GM12864 (cell line): ENCODE results near the gene IQGAP2.

Experiments
- DNase-seq: peaks from one replicate; pipeline ENCODE4 v3.0.0-alpha.2; 2011; ENCODE audit warnings: low read depth
- H3K4me3 ChIP-seq: 2 replicates; pipeline ENCODE4 v1.5.1; 2011; ENCODE audit warnings: mild to moderate bottlenecking, low read depth, low read length, control low read depth
- TF ChIP-seq, protein P1 (sequence below): IDR thresholded peaks from 2 replicates; pipeline ENCODE4 v1.5.1; 2011; ENCODE audit warnings: low read depth, mild to moderate bottlenecking, moderate library complexity, low read length, control low read depth, inconsistent platforms; ENCODE audit errors: missing control alignments

IQGAP2 gene

GRCh38 chr5:76710991-76711390 is 307.9 kb downstream of the IQGAP2 start:
- H3K4me3 ChIP-seq: no peak overlapping the region
- no peak for DNase-seq
- TF ChIP-seq, protein P1, sequence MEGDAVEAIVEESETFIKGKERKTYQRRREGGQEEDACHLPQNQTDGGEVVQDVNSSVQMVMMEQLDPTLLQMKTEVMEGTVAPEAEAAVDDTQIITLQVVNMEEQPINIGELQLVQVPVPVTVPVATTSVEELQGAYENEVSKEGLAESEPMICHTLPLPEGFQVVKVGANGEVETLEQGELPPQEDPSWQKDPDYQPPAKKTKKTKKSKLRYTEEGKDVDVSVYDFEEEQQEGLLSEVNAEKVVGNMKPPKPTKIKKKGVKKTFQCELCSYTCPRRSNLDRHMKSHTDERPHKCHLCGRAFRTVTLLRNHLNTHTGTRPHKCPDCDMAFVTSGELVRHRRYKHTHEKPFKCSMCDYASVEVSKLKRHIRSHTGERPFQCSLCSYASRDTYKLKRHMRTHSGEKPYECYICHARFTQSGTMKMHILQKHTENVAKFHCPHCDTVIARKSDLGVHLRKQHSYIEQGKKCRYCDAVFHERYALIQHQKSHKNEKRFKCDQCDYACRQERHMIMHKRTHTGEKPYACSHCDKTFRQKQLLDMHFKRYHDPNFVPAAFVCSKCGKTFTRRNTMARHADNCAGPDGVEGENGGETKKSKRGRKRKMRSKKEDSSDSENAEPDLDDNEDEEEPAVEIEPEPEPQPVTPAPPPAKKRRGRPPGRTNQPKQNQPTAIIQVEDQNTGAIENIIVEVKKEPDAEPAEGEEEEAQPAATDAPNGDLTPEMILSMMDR: no peak

- no peak for DNase-seq
- TF ChIP-seq, protein P1: no peak
- H3K4me3 ChIP-seq: peak overlapping the region; percentile 78
These were observed 311.8 kb downstream of the IQGAP2 start for GRCh38 chr5:76714751-76715485.

DNA sequence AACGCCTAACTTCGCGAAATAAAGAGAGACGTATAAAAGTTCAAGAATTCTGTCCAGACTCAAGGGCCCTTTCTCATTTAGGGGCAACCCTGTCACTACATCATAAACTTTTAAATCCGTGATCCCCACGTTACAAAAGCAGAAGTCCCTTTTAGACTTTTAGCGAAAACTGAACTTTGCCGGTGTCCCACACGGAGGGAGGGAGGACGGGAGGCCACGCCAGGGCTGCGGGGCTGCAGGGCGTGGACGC is 312.3 kb downstream of the IQGAP2 start:
- TF ChIP-seq, protein P1: no peak
- no peak for DNase-seq
- peak overlapping the region; percentile 78 for H3K4me3 ChIP-seq

DNA sequence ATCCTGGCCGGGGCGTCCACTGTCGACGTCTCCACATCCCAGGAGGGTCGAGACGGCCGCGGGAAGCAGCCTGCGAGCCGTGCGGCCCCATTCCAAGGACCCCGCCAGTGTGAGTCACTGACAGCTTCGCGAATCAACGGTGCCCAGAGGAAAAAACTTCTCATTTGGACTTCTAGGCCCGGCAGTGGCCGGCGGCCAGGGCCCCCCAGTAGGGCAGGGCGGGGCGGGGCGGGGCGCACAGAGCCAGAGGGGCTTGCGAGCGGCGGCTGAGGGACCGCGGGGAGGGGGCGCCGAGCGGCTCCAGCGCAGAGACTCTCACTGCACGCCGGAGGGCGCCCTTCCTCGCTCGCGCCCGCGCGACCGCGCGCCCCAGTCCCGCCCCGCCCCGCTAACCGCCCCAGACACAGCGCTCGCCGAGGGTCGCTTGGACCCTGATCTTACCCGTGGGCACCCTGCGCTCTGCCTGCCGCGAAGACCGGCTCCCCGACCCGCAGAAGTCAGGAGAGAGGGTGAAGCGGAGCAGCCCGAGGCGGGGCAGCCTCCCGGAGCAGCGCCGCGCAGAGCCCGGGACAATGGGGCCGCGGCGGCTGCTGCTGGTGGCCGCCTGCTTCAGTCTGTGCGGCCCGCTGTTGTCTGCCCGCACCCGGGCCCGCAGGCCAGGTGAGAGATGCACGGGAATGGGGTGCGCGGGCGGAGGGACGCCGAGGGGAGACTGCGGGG is 312.8 kb downstream of the IQGAP2 start, which contains the start of gene F2R:
F2R (plus strand) TSS at position 391 of the 720 bp plus-strand sequence; CDS start at position 573, 182 bp downstream.
- H3K4me3 ChIP-seq: peak within 1 kb of the TSS; percentile 78
- DNase-seq: no peak
- TF ChIP-seq, protein P1: peak; percentile 54

DNA sequence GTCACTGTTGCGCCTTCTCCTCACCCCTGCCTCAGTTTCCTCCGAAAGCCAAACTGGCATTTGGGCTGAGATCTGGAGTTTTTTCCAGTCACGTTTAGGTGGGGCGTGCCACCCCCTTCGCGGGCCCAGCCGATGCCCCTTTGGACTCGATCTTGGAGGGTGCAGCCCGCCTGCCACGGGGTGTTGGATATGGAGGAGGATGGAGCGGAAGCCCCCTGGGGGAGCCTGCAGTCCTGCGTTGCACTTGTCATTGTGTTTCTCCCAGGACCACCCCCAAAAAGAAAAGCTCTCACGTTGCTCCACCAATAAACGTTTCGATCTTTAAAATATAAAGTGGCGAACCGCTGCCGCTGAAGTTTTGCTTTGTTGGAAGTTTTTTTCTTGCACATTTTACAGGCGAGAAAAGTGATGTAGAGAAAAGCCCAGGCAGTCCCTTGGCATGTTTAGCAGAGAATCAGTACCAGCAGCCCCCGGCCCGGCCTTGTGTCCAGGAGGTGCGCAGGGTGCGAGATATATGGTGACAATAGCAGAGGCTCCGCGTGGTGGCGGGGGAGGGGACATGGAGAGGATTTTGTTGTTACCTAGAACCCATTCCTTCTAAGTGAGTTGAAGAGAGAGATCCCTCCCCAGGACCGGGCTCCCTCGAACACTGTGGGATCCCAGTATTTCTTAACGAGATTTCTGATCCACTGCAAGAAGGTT is 313.5 kb downstream of the IQGAP2 start:
- TF ChIP-seq, protein P1: no peak
- H3K4me3 ChIP-seq: peak overlapping the region; percentile 78
- DNase-seq: no peak

DNA sequence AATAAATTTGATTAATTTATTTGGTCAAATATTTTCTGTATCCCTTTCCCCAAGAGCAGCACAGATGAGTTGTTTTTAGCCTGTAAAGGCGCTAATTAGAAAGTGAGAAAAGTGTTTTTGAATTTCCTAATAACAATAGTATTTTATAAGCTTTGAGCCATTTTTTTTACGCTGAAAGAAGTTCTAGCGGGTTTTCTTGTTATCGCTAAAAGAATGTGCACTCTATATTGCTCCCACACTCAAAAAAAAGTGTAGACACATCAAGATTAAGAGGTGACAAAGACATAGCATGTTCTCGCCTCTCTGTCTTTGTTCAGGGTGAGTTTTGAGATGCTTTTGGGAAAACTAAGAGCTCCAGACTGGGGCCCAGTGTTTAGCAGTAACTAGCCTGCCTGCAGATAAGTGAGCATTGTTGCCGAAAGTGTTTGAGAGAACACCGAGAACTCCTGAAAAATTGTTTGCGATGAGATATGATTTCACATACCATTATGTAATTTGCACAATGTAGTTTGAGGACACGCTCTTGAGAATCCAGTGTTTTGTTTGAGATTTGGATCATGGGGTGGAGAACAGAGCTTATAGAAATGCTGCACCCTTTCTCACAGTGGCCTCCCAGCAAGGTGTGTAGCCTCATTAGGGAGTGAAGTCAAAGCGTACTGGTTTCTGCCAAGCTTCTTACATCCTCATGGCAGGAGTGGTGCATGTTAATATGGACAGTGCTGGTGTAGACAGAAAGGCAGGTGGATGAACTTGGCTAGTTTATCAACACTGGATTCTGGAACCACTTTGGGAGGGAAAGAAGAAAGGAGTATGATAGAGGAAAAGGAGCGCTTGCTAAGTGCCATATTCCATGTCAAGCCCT is 314.4 kb downstream of the IQGAP2 start:
- H3K4me3 ChIP-seq: no peak overlapping the region; the same call in 1 of the 2 replicates
- DNase-seq: no peak
- TF ChIP-seq, protein P1: no peak
